ENCODE results near the gene LAMTOR2. TPM values are rescaled to one million over a fixed set of nuclear protein-coding genes. Genes with fewer than 3 reads are reported as not detected.

The LAMTOR2 gene
- total and polyA plus RNA-seq, 2 experiments from 2014 or later = 48.5 to 142 TPM

GRCh38 chr1:156097499-156098178 is 43.1 kb downstream of the LAMTOR2 start:
- TF ChIP-seq EZH2phosphoT487 (IDR thresholded peaks at IDR 0.05; ENCODE audit: low read depth, severe bottlenecking, unreplicated experiment) (no peak), EZH2 (IDR thresholded peaks at IDR 0.05; ENCODE audit: borderline replicate concordance) (no peak), CTCF (IDR thresholded peaks at IDR 0.05; ENCODE audit: poor library complexity) (no peak)
- H3K4me2 ChIP-seq = no peak overlapping the region
- WGBS (ENCODE audit: low lambda C conversion rate, missing lambda C conversion rate) = 93% methylated on average over 9 of the region's 9 CpGs
- peak overlapping the region; percentile 84 for H3K27ac ChIP-seq
- no peaks in the 10 kb centered on the region for H3K9me3 ChIP-seq (ENCODE audit: low read depth)
- H3K4me3 ChIP-seq = no peak overlapping the region
- DNase-seq (ENCODE audit: low spot score) = no peak
- H3K79me2 ChIP-seq = peaks cover 82% of the 10 kb centered on the region
- H4K20me1 ChIP-seq (ENCODE audit: insufficient read depth, poor library complexity, severe bottlenecking) = no peaks in the 10 kb centered on the region
- H3K36me3 ChIP-seq (replicated peaks; ENCODE audit: insufficient read depth, low read depth) = no peaks in the 10 kb centered on the region
- H3K27me3 ChIP-seq = no peaks in the 10 kb centered on the region
- peaks cover 23% of the 10 kb centered on the region for H3K4me1 ChIP-seq (ENCODE audit: insufficient read depth)
- H3K9me2 ChIP-seq (replicated peaks; ENCODE audit: insufficient read depth) = no peaks in the 10 kb centered on the region
- H2AFZ ChIP-seq = no peak overlapping the region

- H3K79me2 ChIP-seq = peaks cover 83% of the 10 kb centered on the region
- no peaks in the 10 kb centered on the region for H3K36me3 ChIP-seq (replicated peaks; ENCODE audit: insufficient read depth, low read depth)
- no peaks in the 10 kb centered on the region for H3K9me2 ChIP-seq (replicated peaks; ENCODE audit: insufficient read depth)
- WGBS (ENCODE audit: low lambda C conversion rate, missing lambda C conversion rate) = 76% methylated on average over 2 of the region's 2 CpGs
- H3K27ac ChIP-seq = no peak overlapping the region
- H3K4me1 ChIP-seq (ENCODE audit: insufficient read depth) = peaks cover 34% of the 10 kb centered on the region
- H3K9me3 ChIP-seq (ENCODE audit: low read depth) = no peaks in the 10 kb centered on the region
- H4K20me1 ChIP-seq (ENCODE audit: insufficient read depth, poor library complexity, severe bottlenecking) = no peaks in the 10 kb centered on the region
- no peak for DNase-seq (ENCODE audit: low spot score)
- H3K27me3 ChIP-seq = no peaks in the 10 kb centered on the region
- no peak overlapping the region for H2AFZ ChIP-seq
- no peak overlapping the region for H3K4me3 ChIP-seq
- TF ChIP-seq EZH2phosphoT487 (IDR thresholded peaks at IDR 0.05; ENCODE audit: low read depth, severe bottlenecking, unreplicated experiment) (no peak), EZH2 (IDR thresholded peaks at IDR 0.05; ENCODE audit: borderline replicate concordance) (no peak), CTCF (IDR thresholded peaks at IDR 0.05; ENCODE audit: poor library complexity) (no peak)
- H3K4me2 ChIP-seq = no peak overlapping the region
Observed at GRCh38 chr1:156098784-156099183, 44.2 kb downstream of the LAMTOR2 start.

GRCh38 chr1:156099282-156099681 is 44.7 kb downstream of the LAMTOR2 start:
- Histone ChIP-seq H3K36me3 (replicated peaks; ENCODE audit: insufficient read depth, low read depth) (no peaks in the 10 kb centered on the region), H3K4me2 (no peak overlapping the region), H3K9me3 (ENCODE audit: low read depth) (no peaks in the 10 kb centered on the region), H4K20me1 (ENCODE audit: insufficient read depth, poor library complexity, severe bottlenecking) (no peaks in the 10 kb centered on the region), H3K4me1 (ENCODE audit: insufficient read depth) (peaks cover 39% of the 10 kb centered on the region), H3K9me2 (replicated peaks; ENCODE audit: insufficient read depth) (no peaks in the 10 kb centered on the region), H3K27ac (no peak overlapping the region), H3K4me3 (no peak overlapping the region), H3K27me3 (no peaks in the 10 kb centered on the region), H3K79me2 (peaks cover 79% of the 10 kb centered on the region), H2AFZ (no peak overlapping the region)
- no peak for TF ChIP-seq CTCF (IDR thresholded peaks at IDR 0.05; ENCODE audit: poor library complexity)
- TF ChIP-seq EZH2 (IDR thresholded peaks at IDR 0.05; ENCODE audit: borderline replicate concordance) = no peak
- no peak for TF ChIP-seq EZH2phosphoT487 (IDR thresholded peaks at IDR 0.05; ENCODE audit: low read depth, severe bottlenecking, unreplicated experiment)
- WGBS (ENCODE audit: low lambda C conversion rate, missing lambda C conversion rate) = 86% methylated on average over 3 of the region's 3 CpGs
- DNase-seq (ENCODE audit: low spot score) = no peak
